HepG2 (cell line): Measurements from ENCODE around the gene MED12L. TPM values are rescaled to one million over a fixed set of nuclear protein-coding genes. Genes with fewer than 3 reads are reported as not detected.

Source experiments
- ARNT ChIP-seq: fragments of 450-650 bp; IDR thresholded peaks from 2 replicates; pipeline ENCODE4 v1.6.1; 2017
- CBFB ChIP-seq: sonication (generic); formaldehyde crosslinking; IDR thresholded peaks from 2 replicates; pipeline ENCODE4 v1.4.0; 2020; ENCODE audit warnings: missing genetic modification reagents
- CBX1 ChIP-seq: IDR thresholded peaks from one replicate; pipeline ENCODE4 v1.6.1; 2016; ENCODE audit warnings: antibody characterized with exemption, low read depth
- CREB1 ChIP-seq, 2 experiments: fragments of 450-650 bp in 1 of 2; IDR thresholded peaks; 2 replicates each; pipeline ENCODE4 v1.6.1; 2016 to 2017; ENCODE audit warnings: control low read depth in 1 of 2, mild to moderate bottlenecking in 1 of 2, missing compliant biosample characterization in 1 of 2, missing genetic modification characterization in 1 of 2
- HES4 ChIP-seq: sonication (generic); formaldehyde crosslinking; IDR thresholded peaks from 2 replicates; pipeline ENCODE4 v1.9.0; 2021; ENCODE audit warnings: mild to moderate bottlenecking, missing genetic modification reagents, borderline replicate concordance
- HOXA5 ChIP-seq: sonication (generic); formaldehyde crosslinking; IDR thresholded peaks from 2 replicates; pipeline ENCODE4 v1.4.0; 2020; ENCODE audit warnings: missing genetic modification reagents
- JARID2 ChIP-seq: sonication (generic); formaldehyde crosslinking; IDR thresholded peaks from 2 replicates; pipeline ENCODE4 v1.8.1; 2023; ENCODE audit warnings: missing genetic modification reagents, inconsistent platforms; ENCODE audit not compliant: insufficient replicate concordance
- JUNB ChIP-seq: sonication (generic); formaldehyde crosslinking; IDR thresholded peaks from 2 replicates; pipeline ENCODE4 v1.8.0; 2022; ENCODE audit warnings: missing genetic modification reagents, mild to moderate bottlenecking, borderline replicate concordance
- KDM5B ChIP-seq: sonication (generic); formaldehyde crosslinking; IDR thresholded peaks from 2 replicates; pipeline ENCODE4 v1.4.0; 2020; ENCODE audit warnings: missing genetic modification reagents, mild to moderate bottlenecking, borderline replicate concordance
- MEF2D ChIP-seq: sonication (generic); formaldehyde crosslinking; IDR thresholded peaks from 2 replicates; pipeline ENCODE4 v1.5.1; 2020; ENCODE audit warnings: mild to moderate bottlenecking, missing genetic modification reagents
- MTA3 ChIP-seq: sonication (generic); formaldehyde crosslinking; IDR thresholded peaks from 2 replicates; pipeline ENCODE4 v1.4.0; 2020; ENCODE audit warnings: missing genetic modification reagents
- MXD4 ChIP-seq: IDR thresholded peaks from 2 replicates; pipeline ENCODE4 v1.6.1; 2016; ENCODE audit warnings: mild to moderate bottlenecking, missing biosample characterization, missing genetic modification reagents
- NFE2L1 ChIP-seq: sonication (generic); formaldehyde crosslinking; IDR thresholded peaks from 2 replicates; pipeline ENCODE4 v1.4.0; 2020; ENCODE audit warnings: missing genetic modification reagents, mild to moderate bottlenecking, borderline replicate concordance
- SNAPC2 ChIP-seq: sonication (generic); formaldehyde crosslinking; IDR thresholded peaks from 2 replicates; pipeline ENCODE4 v1.8.1; 2022; ENCODE audit warnings: mild to moderate bottlenecking, missing genetic modification reagents
- STAT5B ChIP-seq: sonication (generic); formaldehyde crosslinking; IDR thresholded peaks from 2 replicates; pipeline ENCODE4 v1.4.0; 2020; ENCODE audit warnings: missing genetic modification reagents
- U2AF2 ChIP-seq: fragments of 200-400 bp; formaldehyde crosslinking; IDR thresholded peaks from 2 replicates; pipeline ENCODE4 v1.6.1; 2017; ENCODE audit warnings: low read depth, mild to moderate bottlenecking, low read length
- ZFAT ChIP-seq: sonication (generic); formaldehyde crosslinking; conservative IDR thresholded peaks from 2 replicates; pipeline ENCODE4 v1.8.1; 2023; ENCODE audit warnings: missing genetic modification reagents, inconsistent platforms
- ZFP36L2 ChIP-seq: sonication (generic); formaldehyde crosslinking; IDR thresholded peaks from 2 replicates; pipeline ENCODE4 v1.4.0; 2020; ENCODE audit warnings: missing genetic modification reagents
- ZNF282 ChIP-seq: fragments of 450-650 bp; IDR thresholded peaks from 2 replicates; pipeline ENCODE4 v1.6.1; 2018; ENCODE audit not compliant: partially characterized antibody
- ZNF484 ChIP-seq: sonication (generic); formaldehyde crosslinking; IDR thresholded peaks from 2 replicates; pipeline ENCODE4 v1.5.1; 2020; ENCODE audit warnings: mild to moderate bottlenecking, low read depth, missing genetic modification reagents, borderline replicate concordance
- ZNF547 ChIP-seq: sonication (generic); formaldehyde crosslinking; IDR thresholded peaks from 2 replicates; pipeline ENCODE4 v1.5.1; 2020; ENCODE audit warnings: mild to moderate bottlenecking, missing genetic modification reagents
- ZNF552 ChIP-seq: sonication (generic); formaldehyde crosslinking; IDR thresholded peaks from 2 replicates; pipeline ENCODE4 v1.9.0; 2022; ENCODE audit warnings: missing genetic modification reagents, mild to moderate bottlenecking, borderline replicate concordance
- ZNF768 ChIP-seq: sonication (generic); formaldehyde crosslinking; IDR thresholded peaks from 2 replicates; pipeline ENCODE4 v1.4.0; 2020; ENCODE audit warnings: missing genetic modification reagents
- polyA plus RNA-seq, 8 experiments: library from polyadenylated mRNA; depleted of rRNA in 3 of 8; stranded (reverse) in 7 of 8; unstranded in 1 of 8; fragments of >200 nt; fragmentation: Illumina TruSeq in 4 of 8; extraction: Trizol in 4 of 8; gene quantifications; 2 replicates each; pipeline versions ENCODE4 v1.2.1 to v1.2.3, GENCODE V29; 2011 to 2016; ENCODE audit warnings: low read depth in 4 of 8, missing spikeins in 1 of 8, mixed read lengths in 1 of 8; ENCODE audit not compliant: insufficient read depth in 1 of 8
- total RNA-seq, 5 experiments: library from RNA; depleted of rRNA; stranded (reverse); fragments of >200 nt; fragmentation: Illumina TruSeq; extraction: Trizol; gene quantifications; 2 replicates each; pipeline ENCODE4 v1.2.3, GENCODE V29; 2016; ENCODE audit warnings: low read depth in 1 of 5
- TF ChIP-seq, protein P1 (sequence below): sonication (generic); formaldehyde crosslinking; IDR thresholded peaks from 2 replicates; pipeline ENCODE4 v1.5.0; 2020; ENCODE audit warnings: mild to moderate bottlenecking, low read depth, missing genetic modification reagents, borderline replicate concordance
- TF ChIP-seq, protein P2 (sequence below): sonication (generic); formaldehyde crosslinking; IDR thresholded peaks from 2 replicates; pipeline ENCODE4 v1.9.0; 2021; ENCODE audit warnings: missing genetic modification reagents, borderline replicate concordance
- TF ChIP-seq, protein P3 (sequence below): sonication (generic); formaldehyde crosslinking; IDR thresholded peaks from 2 replicates; pipeline ENCODE4 v1.5.0; 2020; ENCODE audit warnings: missing genetic modification reagents

Gene MED12L
- total and polyA plus RNA-seq, 2 of the 13 experiments (the other 11 are each of a cell fraction or from before 2014, with no cell fraction given), result 0.07 to 0.64 TPM

DNA sequence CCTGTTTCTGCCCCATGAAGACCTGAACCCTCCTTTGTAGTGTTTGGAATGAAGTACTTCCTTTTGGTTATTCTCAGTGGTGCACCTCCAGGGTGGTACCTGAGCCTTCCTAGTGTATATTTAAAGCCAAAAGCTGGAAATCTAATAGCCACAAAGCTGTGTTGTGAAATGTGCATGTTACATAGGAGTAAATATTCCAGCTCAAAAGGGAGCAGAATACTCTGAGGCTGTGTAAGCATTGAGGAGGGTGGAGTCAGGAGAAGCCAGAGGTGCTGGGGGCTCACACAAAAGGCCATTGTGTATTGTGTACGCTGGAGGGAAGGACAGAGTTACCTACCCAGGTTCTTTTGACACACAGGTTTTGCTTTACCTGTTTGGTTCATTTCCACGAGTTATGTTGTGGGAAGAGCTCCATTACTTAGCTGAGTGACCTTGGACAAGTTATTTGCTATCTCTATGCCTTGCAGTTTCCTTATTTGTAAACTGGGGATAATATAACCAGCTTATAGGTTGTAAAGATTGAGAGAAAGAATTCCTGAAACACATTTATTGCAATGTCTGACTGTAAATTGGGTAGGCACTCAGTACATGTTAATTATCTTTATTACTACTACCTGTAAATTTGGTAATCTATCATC lies 92.9 kb downstream of the MED12L start (continued):
- TF ChIP-seq ZFAT (no peak), KDM5B (CRISPR knock-in tag) (no peak), HOXA5 (CRISPR knock-in tag) (no peak), JUNB (CRISPR knock-in tag) (no peak), STAT5B (no peak), U2AF2 (no peak), MTA3 (CRISPR knock-in tag) (no peak), ZNF282 (no peak), SNAPC2 (CRISPR knock-in tag) (no peak), ZNF547 (CRISPR knock-in tag) (no peak), MXD4 (CRISPR knock-in tag) (no peak), ZFP36L2 (CRISPR knock-in tag) (no peak), NFE2L1 (no peak), ARNT (no peak), CREB1 (IDR thresholded peaks at IDR 0.05) (no peak), CREB1 (CRISPR knock-in tag; IDR thresholded peaks at IDR 0.05) (peak; percentile 60), ZNF768 (no peak), ZNF484 (CRISPR knock-in tag) (no peak), HES4 (CRISPR knock-in tag) (no peak), CBFB (CRISPR knock-in tag) (no peak), ZNF552 (CRISPR knock-in tag) (no peak), CBX1 (no peak), MEF2D (CRISPR knock-in tag) (no peak), JARID2 (no peak)
- TF ChIP-seq, protein P1, sequence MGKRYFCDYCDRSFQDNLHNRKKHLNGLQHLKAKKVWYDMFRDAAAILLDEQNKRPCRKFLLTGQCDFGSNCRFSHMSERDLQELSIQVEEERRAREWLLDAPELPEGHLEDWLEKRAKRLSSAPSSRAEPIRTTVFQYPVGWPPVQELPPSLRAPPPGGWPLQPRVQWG, result no peak
- TF ChIP-seq, protein P2, sequence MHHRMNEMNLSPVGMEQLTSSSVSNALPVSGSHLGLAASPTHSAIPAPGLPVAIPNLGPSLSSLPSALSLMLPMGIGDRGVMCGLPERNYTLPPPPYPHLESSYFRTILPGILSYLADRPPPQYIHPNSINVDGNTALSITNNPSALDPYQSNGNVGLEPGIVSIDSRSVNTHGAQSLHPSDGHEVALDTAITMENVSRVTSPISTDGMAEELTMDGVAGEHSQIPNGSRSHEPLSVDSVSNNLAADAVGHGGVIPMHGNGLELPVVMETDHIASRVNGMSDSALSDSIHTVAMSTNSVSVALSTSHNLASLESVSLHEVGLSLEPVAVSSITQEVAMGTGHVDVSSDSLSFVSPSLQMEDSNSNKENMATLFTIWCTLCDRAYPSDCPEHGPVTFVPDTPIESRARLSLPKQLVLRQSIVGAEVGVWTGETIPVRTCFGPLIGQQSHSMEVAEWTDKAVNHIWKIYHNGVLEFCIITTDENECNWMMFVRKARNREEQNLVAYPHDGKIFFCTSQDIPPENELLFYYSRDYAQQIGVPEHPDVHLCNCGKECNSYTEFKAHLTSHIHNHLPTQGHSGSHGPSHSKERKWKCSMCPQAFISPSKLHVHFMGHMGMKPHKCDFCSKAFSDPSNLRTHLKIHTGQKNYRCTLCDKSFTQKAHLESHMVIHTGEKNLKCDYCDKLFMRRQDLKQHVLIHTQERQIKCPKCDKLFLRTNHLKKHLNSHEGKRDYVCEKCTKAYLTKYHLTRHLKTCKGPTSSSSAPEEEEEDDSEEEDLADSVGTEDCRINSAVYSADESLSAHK (CRISPR knock-in tag), result no peak
- TF ChIP-seq, protein P3, sequence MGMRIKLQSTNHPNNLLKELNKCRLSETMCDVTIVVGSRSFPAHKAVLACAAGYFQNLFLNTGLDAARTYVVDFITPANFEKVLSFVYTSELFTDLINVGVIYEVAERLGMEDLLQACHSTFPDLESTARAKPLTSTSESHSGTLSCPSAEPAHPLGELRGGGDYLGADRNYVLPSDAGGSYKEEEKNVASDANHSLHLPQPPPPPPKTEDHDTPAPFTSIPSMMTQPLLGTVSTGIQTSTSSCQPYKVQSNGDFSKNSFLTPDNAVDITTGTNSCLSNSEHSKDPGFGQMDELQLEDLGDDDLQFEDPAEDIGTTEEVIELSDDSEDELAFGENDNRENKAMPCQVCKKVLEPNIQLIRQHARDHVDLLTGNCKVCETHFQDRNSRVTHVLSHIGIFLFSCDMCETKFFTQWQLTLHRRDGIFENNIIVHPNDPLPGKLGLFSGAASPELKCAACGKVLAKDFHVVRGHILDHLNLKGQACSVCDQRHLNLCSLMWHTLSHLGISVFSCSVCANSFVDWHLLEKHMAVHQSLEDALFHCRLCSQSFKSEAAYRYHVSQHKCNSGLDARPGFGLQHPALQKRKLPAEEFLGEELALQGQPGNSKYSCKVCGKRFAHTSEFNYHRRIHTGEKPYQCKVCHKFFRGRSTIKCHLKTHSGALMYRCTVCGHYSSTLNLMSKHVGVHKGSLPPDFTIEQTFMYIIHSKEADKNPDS (CRISPR knock-in tag), result peak; percentile 67
